GM19023 (cell line): ENCODE data around the gene ZC3H10.
"Not testable (repeated sequence)": the region's sequence is repeated elsewhere in the genome, so short reads cannot be mapped to it uniquely, and the experiment has no call there.

Experiments used
- ATAC-seq: cut with Tn5 transposase; IDR thresholded peaks from one replicate; pipeline ENCODE4 v1.9.1; 2021; ENCODE audit warnings: mild to moderate bottlenecking, moderate library complexity; ENCODE audit not compliant: unreplicated experiment

Gene ZC3H10

DNA sequence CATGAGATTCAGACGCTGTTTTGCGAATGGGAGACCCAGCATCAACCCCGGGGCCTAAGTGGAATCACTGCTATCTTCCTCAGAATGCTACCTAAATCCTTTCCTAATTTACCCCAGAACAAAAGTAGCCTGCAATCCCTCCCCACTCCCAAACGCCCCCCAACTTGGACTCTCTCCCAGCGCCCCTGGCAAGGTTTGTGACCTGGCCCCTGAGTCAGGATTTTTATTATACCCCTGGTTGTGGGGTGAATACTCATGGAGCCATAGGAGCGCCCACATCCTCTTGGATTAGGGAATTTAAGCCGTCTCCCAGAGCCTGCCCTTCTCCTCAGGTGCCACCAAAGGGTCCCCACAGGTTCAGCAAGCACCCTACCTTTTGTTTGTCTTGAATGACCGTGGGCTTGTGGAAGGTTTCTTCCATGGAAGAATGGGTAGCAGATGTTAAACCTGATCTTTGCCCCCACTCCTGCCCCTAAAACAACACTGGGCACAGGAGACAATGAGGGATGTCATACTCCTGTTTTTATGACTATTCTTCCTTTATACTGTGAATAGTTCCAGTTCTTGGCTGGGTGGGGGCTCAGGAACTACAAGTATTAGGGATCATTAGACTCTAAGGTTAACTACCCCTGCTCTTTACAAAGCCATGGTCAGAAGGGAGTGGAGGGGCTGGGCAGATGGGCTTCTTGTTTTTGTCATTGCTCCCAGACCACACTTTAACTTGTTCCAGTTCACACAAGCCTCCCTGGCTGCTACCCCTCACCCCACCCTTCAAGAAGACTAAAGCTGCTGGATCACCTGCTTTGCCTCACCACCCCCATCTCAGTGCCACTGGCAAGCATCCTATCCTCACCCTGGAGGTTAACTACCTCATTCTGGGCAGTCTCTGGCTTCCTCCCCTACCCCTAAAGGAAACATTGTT is 35.0 kb downstream of the ZC3H10 start:
- ATAC-seq = no peak

DNA sequence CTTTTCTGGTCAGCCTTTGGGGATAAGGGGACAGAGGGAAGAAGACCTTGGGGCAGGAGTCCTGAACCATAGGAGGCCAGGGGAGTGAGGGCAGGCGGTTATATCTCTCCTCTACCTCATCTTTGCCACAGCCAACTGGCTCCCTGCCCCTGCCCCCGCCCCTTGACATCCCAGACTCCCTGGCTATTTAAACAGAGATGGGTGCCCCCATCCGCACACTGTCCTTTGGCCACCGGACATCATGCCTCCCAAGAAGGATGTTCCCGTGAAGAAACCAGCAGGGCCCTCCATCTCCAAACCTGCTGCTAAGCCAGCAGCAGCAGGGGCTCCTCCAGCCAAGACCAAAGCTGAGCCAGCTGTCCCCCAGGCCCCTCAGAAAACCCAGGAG is 35.6 kb downstream of the ZC3H10 start:
- ATAC-seq = no peak

DNA sequence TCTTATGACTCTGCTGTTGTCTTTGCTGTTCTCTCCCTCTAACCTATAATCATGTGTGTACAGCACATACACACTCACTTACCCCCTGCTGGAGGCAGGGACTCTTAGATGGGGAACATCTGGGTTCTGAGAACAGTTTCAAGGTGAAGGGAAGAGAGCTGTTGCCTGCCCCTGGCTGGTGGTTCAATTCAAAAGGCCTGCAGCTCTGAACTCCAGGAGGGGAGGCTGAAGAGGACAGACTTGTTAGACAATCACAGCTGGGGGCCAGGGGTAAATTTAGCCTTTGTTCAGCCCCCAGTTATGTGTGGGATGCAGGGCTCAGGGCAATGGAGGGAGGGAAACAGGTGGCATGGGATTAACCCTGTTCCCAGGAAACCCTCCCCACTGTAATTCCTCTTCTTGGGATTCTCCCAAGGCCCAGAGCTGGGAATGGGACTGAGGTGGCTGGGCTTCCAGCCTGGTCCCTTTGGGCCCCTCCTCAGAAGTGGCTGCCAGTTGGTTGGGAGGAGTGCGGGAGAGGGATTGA is 36.2 kb downstream of the ZC3H10 start:
- ATAC-seq = no peak

DNA sequence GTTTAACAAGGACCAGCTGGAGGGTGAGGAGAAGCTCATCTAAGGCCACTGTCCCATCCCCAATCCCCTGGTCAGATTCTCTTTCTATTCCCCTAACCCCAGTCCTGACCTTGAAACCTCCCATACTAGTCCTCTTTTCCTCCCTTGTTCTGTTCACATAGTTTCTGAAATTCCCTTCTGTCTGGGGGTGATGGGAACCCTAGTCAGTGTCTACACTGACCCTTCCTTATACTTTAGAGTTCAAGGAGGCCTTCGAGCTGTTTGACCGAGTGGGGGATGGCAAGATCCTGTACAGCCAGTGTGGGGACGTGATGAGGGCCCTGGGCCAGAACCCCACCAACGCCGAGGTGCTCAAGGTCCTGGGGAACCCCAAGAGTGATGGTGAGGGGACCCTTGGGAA is 36.8 kb downstream of the ZC3H10 start:
- no peak for ATAC-seq

DNA sequence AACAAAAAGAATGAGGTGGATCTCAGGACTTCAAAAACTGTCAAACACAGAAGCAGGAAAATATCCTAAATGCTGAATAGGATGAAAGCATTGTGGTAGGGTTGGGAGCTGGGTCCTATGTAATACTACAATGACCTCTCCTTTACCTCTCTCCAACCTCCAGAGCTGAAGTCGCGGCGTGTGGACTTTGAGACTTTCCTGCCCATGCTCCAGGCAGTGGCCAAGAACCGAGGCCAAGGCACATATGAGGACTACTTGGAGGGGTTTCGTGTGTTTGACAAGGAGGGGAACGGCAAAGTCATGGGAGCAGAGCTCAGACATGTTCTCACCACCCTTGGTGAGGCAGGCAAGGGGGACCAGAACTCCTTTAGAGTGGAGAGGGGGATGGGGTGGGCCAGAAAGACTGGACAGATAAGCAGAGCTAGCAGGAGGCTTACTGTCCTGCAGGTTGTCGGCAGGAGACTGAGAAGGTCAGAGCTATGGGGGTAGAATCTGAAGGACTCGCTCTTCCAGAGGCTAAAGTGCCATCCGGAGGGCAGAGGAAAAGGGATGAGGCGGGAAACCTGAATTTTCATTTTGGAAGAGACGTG is 37.3 kb downstream of the ZC3H10 start:
- ATAC-seq = no peak

DNA sequence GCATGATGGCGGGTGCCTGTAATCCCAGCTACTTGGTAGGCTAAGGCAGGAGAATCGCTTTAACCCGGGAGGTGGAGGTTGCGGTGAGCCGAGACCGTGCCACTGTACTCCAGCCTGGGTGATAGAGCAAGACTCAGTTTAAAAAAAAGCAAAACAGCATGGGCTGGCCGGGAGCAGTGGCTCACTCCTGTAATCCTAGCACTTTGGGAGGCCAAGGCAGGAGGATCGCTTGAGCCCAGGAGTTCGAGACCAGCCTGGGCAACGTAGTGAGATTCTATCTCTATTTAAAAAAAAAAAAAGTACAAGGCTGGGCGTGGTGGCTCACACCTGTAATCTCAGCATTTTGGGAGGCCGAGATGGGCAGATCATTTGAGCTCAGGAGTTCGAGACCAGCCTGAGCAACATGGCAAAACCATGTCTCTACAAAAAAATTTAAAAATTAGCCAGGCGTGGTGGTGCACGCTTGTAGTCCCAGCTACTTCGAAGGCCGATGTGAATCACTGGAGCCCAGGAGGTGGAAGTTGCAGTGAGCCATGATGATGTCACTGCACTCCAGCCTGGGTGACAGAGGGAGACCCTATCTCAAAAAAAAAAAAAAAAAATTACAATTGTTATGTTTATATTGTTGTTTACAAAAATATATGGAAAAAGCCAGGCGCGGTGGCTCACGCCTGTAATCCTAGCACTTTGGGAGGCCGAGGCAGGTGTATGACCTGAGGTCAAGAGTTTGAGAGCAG is 38.6 kb downstream of the ZC3H10 start:
- ATAC-seq = not testable (repeated sequence)

DNA sequence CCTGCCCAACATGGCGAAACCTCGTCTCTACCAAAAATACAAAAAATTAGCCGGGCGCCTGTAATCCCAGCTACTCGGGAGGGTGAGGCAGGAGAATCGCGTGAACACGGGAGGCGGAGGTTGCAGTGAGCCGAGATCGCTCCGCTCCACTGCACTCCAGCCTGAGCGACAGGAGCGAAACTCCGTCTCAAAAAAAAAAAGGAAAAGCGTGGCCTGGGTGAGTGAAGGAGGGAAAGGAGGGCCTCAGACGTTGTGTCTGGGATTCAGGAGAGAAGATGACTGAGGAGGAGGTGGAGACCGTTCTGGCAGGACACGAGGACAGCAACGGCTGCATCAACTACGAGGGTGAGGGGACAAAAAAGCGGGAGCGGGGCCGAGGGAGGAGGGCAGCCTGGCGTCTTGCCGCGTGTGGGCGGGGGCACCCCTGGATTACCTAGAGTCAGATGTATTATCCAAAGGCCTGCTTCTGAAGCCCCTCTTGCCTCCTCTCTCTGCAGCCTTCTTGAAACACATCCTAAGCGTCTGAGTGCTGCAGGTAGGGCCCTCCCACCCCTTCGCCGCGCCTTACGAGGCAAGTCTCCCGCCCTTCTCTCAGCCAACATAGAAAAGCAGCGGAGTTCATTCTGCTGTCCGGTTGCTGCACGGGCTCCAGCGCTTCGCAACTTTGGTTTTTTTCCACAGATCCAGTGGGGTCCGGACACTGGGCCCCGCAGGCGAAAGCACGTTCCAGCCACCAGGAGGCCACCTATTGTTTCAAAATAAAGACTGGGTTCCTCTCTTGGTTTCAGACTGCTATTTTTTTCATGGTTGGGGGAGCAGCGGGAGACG is 39.3 kb downstream of the ZC3H10 start:
- peak; percentile 26 for ATAC-seq

DNA sequence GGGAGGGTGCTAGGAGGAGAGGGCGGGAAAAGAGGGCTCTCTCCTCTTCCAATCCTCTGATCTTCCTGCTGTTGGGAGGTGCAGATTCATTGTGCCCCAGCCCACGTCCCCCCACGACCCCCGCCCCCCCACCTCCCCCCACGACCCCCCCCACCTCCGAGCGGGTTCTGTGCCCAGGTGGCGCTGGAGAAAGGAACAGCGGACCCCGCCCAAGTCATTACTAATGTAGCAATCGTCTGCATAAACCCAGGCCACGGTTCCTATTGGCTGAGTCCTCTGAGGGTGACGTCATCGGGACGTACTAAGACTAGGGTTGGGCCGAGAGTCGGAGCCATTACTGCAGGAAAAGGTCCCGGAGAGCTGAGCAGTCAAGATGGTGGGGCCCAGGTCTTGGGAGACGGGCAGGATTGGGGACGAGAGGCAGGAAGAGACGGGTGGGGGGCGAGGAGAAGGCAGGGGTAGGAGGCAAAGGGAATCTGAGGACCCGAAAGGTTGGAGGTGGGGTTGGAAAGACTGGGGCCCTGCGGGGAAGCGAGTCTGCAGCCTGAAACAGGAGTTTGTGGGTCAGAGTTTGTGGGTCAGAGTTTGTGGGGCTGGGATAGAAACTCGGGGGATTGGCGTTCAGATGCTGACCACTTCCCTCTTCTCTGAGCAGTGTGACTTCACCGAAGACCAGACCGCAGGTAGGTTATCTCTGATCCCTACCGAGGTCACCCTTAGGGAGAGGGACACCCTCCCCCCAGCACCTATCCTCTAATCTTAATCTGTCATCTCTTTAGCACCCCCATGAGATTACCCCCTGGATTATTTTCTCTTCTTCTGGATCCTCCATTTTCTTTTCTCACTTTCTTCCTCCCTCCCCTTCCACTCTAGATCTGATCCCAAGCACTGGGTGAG is 40.2 kb downstream of the ZC3H10 start, which contains the start of gene MYL6:
Gene MYL6 (plus strand): TSS at position 331 of the 897 bp plus-strand sequence. CDS start 43 bp downstream, at position 374.
- peak; percentile 84 for ATAC-seq

DNA sequence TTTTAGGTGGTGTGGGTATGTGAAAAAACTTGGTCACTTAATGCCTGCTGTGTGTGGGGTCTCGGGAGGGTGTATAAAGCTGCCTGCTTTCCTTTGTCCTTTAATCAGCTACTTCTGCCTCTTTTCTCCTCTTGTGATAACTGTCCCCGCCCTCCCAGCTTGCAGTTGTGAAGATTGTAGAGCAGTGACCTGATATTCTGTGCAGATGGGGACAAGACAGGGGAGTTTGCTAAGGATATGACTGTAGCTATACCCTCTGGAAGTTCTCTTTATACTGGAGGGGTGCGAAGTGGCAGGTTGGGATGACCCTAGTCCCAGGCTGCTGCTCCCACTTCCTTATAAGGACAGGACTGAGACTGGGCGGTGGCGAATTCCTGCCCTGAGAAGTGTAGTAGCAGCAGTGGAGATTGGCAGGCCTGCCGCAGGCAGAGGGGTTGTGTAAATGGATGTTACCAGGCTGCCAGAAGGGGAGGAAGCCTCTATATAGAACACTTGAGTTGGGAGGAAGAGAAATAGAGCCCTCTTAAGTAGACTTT is 40.9 kb downstream of the ZC3H10 start:
- no peak for ATAC-seq

DNA sequence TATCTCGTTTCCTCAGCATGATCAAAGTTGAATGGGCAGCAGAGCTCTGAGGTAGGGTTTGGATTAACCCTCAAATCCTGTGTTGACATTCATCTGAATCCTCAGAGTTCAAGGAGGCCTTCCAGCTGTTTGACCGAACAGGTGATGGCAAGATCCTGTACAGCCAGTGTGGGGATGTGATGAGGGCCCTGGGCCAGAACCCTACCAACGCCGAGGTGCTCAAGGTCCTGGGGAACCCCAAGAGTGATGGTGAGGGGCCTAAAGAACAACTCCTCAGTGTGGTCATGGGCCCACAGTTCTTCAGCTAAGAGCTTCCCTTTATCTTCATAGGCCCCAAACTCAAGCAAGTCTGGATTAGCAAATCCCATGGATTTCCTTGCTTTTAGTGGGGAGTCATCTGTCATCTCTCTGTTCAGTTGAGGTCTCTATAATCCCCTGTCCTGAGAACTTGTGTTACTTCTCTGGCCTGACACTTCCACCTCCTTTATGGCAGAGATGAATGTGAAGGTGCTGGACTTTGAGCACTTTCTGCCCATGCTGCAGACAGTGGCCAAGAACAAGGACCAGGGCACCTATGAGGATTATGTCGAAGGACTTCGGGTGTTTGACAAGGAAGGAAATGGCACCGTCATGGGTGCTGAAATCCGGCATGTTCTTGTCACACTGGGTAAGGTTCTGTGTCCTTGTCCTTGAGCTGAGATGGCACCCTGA is 41.6 kb downstream of the ZC3H10 start:
- ATAC-seq = no peak

DNA sequence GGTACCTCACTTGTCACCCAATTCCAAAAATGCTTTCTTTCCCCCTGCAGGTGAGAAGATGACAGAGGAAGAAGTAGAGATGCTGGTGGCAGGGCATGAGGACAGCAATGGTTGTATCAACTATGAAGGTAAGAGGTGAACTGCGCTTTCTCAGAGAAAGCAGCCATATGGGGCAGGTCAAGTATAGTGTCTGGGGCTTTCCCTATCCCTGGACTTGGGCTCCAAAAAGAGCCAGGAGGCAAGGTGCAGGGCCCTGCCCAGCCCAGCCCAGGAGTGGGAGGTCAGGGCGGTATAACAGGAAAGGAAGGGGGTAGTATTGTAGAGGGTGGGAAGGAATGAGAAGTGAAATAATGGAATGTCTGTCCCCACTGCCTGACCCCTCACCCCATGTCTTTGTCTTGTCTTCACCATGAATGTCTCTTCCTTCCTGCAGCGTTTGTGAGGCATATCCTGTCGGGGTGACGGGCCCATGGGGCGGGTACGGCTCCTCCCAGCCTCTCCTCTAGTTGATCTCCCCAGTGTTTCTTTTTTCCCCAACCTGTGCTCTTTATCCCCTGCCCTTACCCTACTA is 42.2 kb downstream of the ZC3H10 start:
- no peak for ATAC-seq

DNA sequence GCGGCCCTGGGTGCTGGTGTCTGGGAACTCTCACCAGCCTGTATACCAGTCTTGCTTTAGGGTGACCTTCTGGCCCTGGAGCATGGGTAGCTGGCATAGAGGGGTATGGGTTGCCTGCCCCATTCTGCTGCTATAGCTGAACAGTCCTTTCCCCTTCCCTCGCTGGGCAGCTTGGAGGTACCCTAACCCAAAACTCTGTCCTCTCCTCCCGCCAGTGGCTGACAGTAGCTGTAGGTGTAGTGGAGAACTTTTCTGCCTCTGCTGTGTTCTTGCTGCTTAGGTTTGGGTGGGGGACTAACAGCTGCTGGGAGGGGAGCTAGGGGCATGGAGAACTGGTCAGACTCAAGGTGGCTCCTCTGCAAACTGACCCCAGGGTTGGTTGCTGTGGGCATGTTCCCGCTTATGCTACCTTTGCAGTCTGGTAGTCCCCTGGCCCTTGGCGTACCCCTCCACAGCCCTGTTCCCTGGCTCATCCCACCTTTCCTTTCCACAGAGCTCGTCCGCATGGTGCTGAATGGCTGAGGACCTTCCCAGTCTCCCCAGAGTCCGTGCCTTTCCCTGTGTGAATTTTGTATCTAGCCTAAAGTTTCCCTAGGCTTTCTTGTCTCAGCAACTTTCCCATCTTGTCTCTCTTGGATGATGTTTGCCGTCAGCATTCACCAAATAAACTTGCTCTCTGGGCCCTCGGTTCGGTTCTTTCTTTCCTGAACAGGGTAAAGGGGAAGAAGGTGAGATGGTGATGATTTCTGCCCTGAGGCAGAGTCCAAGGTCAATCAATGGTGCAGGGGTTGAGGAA is 43.0 kb downstream of the ZC3H10 start:
- ATAC-seq = no peak

DNA sequence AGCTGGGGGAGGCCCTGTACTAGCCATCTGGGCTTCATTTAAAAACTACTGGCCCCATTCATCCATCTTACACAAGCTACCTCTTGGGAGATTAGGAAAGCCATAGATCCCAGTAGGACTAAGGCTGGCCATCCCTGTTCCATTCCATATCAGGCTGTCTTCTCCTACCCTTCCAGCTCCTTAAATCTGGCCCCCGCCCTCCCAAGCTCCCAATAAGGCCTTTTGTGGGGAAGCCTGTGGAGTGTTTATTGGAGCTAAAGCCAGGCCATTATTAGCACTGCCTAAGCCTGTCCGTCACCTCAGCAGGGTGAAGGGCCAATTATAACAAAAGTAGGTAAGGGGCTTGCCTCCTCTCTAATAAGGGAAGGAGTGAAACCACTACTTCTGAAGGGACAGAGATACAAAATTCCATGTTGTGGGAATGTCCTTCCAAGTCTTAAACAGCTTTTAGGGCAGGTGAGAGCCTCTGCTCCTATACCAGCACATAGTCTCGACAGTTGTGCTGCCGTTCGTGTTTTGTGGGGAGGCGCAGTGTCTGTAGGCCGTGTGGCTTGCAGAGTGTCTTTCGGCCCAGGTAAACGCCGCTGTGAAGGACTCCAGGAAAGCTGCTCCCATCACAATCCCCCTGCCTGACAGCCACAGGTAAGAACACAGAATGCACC is 43.8 kb downstream of the ZC3H10 start:
- no peak for ATAC-seq

DNA sequence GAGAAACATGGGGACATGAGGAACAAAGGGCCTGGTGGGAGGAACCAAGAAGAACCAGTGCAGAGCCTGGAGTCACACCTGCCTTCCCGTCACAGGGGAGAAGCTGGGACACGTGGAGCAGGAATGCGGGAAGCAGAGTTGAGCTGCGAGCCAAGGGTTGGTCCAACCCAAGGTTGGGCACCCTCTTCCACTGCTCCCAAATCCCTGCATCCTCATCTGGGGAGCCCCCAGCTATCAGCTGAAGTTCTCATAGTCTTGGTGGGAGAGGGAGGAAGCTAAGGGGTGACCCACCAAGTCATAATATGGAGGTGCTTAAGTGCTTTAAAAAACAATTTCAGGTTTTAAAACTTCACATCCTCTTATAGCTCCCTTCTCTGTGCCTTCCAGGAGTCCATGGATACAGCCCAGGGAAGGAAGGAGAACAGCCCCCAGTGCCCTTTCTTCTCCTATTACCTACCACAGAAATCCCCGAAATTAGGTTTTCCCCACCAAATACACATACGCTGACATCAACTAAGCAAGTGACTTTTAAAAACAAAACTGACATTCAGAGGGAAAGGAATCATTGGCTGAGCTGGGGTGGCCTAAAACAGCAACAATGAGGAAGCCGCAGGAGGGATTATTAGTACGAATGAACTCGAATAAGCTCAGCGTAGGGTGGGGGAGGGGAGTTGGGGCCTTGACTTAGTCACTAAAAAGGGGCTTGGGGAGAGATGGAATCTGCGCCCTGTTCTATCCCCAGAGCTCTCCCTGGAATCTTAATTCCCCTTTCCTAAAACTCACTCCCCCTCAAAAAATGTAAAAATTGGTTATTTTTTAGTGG is 44.6 kb downstream of the ZC3H10 start:
- no peak for ATAC-seq

DNA sequence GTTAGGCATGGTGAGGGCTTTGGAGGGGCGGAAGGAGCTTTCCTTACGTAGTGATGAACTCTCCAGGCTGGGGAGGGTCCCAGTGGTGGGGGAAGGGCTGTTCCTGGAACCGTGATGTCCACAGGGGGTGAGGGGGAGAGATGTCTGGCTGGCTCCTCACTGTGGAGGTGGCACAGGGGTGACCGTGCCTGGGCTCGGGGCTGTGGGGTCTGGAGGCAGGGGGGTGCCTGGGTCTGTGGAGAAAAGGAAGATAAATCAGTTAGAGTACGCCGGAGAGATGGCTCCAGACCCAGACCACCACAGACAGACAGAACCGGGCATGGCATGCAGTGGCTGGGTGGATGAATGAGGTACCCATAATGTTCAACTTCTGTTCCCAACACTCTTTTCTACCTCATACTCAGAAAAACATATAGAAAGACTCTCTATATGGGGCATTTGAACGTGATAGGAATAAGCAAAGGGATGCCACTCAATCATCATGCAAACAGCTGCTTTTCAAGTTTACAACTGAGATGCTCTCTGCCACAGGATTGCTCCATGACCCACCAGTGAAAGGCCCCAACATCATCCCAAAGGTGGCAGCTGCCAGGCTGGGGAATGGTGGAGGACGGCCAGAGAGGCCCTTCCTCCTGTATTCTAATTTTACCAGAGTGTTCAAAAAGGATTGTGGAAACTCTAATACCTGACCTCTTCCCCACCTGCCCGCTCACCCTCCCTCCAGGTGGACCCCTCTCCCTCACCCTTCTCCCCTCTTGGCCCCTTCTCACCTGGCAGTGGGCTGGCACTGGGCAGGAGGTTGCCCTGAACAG is 45.7 kb downstream of the ZC3H10 start:
- no peak for ATAC-seq
